Subcutaneous adipose tissue (tissue), 4 donors: ENCODE results near the gene TOMM34. TPM values are rescaled to one million over a fixed set of nuclear protein-coding genes. Genes with fewer than 3 reads are reported as not detected.

ENCODE experiments used
- CTCF ChIP-seq: fragments of 450-650 bp; IDR thresholded peaks from one replicate; pipeline ENCODE4 v1.5.1; 2016; ENCODE audit warnings: low read depth, mild to moderate bottlenecking, control low read depth, antibody characterized with exemption, moderate library complexity
- total RNA-seq, 4 donors: library from RNA; depleted of rRNA; stranded (reverse); fragments of >200 nt; gene quantifications; one replicate each; pipeline ENCODE4 v1.1.0, GENCODE V29; 2016

TOMM34 gene
- total RNA-seq, 4 donors from 2014 or later: 7.1 to 10.6 (median 8.3) TPM

DNA sequence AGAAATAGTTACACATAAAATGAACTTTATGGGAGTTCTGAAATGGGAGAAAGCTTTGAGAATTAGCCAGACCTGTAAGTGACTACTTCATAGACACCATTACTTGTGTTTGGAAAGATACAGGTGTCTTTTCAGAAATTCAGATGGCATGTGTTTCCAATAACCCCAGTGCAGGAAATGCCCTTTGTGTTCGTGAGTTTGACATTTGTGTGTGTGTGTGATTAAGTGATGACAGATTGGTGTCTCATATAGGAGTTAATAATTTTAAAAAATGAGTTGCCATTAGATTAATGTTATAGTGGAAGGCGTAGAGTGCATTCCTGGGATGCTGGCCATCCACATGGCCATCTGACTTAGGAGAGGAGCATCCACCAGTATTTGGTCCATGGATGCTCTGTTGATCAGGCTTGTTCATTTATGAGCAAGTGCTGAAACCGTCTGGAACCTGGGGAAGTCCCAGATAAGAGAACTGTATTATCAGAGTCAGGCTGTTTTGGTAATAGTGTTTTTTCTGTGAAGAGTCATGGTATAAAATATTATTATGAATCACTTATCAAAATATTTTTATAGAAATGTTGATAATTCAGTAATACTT lies 9.2 kb upstream of the TOMM34 start:
- no peak for TF ChIP-seq CTCF

DNA sequence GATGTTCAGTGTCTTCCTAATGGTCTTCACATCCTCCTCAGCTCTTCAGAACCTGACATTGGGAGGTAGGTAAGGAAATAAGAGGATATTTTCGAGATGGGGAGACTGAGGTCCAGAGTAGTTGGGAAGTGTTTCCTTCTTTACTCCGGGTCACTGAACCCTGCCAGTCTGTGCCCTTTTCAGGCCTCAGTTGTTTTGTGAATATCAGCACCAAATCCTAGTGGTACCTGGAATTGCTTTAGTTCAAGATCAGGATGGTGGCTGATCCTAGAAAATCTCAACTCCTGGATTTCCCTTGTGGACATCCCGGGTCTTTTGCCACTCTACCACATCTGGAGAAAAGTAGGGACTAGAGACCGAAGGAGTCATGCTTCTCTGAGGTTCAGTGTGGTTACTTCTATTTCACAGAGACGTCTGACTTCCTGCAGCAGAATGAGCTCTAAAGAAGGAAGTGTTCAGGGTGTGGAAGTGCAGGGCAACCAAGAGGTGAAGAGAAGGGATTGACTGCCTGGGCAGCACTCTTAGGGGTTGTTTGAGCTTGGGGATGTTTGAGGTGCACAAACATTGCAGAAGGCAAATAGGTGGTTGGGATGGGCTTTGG lies 7.1 kb upstream of the TOMM34 start:
- no peak for TF ChIP-seq CTCF

DNA sequence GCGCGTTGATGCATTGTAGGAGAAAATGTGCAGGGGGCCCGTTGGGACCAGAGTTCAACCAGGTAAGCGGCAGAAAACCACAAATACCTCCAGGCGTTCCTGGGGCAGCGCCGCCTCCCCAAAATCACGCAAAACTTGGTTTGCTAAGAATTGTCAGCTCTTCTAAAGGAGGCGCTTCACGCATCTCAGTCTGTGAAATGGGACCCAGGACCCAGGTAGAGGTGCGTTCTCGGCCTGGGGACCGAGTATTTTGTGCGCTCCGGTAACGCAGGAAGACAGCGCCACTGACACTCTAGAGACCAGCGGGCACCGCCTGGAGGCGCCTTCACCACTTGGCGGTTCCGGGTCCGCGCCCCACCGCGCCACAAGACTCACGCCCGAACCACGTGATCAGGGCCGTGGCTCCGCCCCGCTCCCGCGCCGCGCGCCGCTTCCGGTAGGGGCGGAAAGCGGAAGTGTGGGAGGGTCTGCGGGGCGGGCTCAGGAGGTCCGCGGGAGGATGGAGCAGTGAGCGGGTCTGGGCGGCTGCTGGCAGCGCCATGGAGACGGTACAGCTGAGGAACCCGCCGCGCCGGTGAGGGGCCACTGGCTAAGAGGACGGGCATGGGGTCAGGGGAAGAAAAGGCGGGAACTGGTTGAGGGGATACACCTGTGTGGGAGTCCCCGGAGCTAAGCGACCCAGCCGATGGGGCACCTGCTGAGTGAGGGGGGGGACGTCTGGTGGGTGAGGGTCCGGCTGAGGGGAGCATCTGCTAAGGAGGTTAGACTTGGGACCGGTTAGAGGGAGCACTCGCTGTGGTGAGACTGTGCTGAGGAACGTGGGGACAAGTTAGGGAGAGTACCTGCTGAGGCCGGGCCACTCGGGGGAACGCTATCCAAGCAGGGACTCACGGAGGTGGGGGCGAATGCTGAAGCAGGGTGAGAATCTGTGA lies 6.1 kb upstream of the TOMM34 start, which contains the start of gene STK4:
TSS of gene STK4 (plus strand) at position 483 of the 932 bp plus-strand sequence. CDS start at position 540, 57 bp downstream.
- TF ChIP-seq CTCF: no peak

GRCh38 chr20:44965651-44966029 lies 5.4 kb upstream of the TOMM34 start:
- no peak for TF ChIP-seq CTCF

DNA sequence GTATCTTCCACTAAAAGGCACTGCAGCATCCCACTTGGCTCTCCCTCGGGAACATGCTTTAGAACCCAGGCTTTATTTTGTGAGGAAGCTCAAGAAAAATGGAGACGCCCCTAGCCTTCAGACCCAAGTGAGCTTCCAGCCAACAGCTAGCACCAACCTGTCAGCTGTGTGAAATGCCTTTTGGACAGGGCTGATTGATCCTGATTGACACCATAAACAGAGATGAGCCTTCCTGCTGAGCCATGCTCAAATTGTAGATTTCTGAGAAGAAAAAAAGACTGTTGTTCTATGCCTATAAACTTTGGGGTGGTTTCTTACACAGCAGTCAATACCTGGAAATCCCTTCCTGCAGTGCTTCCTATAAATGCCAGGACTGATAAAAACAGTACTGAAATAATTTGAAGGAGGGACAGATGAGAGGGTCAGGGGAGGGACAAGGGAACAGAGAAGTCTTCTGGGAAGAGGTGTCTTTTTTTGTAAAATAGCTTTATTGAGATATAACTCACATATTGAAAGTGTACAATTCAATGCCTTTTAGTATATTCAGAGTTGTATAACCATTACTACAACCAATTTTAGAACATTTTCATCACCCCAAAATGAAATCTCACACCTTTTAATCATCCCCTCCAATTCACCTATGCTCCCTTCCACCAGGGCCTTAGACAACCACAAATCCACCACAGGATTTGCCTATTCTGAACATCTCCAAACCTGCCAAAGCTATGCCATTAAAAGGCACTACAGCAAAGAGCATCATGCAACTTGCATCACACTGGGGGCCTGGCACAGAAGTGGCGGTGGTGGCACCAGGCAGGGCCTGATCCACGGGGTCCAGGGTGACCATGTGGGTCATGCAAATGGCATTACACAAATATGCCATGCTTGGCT lies 3.4 kb upstream of the TOMM34 start:
- no peak for TF ChIP-seq CTCF

GRCh38 chr20:44962483-44962882 lies 2.3 kb upstream of the TOMM34 start:
- no peak for TF ChIP-seq CTCF
